AG09319 (cell line): ENCODE data around the gene AQP6.

Source experiments
- DNase-seq: peaks from one replicate; pipeline ENCODE4 v3.0.0-alpha.2; 2010; ENCODE audit warnings: low read depth; ENCODE audit errors: extremely low read depth
- CTCF ChIP-seq: IDR thresholded peaks from 2 replicates; pipeline ENCODE4 v1.5.1; 2011; ENCODE audit warnings: low read depth, mild to moderate bottlenecking, inconsistent platforms, low read length, moderate library complexity

Gene AQP6

DNA sequence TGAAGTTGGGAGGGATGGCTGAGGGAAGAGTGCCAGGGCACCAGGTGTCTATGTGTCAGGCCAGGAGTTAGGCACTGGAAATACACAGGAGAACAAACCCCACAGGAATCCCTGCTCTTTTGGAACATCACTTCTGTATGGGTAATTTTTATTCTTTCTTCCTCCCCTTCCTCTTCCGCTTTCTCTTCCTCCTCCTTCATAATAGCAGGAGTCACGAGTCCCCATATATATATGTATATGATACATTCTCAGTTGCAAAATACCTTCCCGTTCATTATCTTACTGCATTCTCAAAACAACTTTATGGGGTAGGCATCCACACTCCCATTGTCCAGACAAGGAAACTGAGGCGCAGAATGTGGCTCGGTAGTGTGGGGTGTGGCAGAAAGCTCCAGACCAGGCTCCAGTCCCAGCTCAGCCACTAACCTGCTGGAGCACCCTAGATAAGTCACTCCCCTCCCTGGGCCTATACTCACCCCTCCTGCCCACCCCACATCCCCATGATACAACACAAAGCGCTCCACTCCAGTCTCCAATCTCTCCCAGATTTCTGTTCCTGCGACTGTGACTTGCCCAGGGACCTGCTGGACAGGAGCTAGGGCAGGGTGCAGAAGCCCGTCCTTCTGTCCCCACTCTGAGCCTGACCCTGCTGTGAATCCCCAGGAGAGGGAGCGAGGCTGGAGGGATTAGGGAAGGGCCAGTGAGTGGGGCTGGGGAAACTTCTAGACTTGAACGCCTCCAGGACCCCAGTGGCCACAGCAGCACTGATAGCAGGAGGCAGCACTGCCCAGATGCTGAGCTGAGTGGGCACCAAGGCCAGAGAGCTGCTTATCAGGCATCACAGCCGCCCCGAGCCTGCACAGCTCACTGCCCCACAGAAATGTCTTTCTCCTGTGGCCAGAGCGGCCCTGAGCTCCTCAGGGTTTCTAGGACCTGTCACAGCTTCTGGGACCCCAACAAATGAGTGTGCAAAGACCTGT is 23.6 kb upstream of the AQP6 start:
- no peak for TF ChIP-seq CTCF
- no peak for DNase-seq

GRCh38 chr12:49949866-49950265 is 22.9 kb upstream of the AQP6 start:
- no peak for DNase-seq
- no peak for TF ChIP-seq CTCF

GRCh38 chr12:49950273-49951251 is 22.2 kb upstream of the AQP6 start, which contains the start of gene AQP2:
Gene AQP2, plus strand, starts transcription at chr12:49950737. Its CDS starts 94 bp downstream, at chr12:49950831.
- TF ChIP-seq CTCF: no peak
- no peak for DNase-seq

DNA sequence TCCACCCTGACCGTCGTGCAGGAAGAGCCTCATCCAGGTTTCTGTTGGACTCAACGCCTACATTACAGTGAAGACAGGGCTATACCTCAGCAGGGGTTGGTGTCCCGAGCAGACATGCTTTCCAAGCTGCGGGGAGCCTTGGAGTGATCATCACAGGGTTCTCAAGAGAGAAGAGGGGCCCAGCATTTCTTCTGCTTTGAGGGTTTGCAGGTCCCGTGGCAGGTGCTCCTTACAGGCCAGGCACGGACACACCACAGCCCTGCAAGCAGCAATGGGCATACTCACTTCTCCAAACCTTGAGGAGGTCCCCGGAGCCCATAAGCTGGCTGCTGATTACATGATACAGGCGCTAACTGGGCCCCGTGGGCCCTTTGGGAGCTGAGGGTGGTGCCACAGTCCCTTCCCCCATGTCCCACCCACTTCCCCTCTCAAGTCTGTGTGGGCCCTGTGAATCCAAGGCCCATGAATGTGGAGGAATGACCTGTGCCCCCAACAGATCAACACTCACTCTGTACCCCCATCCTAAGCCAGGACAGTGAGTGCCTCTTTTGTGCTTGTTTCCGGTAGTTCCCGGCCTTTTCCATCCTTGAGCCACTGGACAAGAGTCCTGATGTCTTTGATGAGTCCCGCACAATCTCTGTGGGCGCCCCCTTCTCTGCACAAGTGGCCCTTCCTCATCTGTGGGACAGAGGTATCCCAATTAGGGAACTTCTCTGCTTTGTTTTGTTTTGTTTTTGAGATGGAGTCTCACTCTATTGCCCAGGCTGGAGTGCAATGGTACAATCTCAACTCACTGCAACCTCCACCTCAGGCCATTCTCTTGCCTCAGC is 21.1 kb upstream of the AQP6 start:
- no peak for TF ChIP-seq CTCF
- DNase-seq: no peak

DNA sequence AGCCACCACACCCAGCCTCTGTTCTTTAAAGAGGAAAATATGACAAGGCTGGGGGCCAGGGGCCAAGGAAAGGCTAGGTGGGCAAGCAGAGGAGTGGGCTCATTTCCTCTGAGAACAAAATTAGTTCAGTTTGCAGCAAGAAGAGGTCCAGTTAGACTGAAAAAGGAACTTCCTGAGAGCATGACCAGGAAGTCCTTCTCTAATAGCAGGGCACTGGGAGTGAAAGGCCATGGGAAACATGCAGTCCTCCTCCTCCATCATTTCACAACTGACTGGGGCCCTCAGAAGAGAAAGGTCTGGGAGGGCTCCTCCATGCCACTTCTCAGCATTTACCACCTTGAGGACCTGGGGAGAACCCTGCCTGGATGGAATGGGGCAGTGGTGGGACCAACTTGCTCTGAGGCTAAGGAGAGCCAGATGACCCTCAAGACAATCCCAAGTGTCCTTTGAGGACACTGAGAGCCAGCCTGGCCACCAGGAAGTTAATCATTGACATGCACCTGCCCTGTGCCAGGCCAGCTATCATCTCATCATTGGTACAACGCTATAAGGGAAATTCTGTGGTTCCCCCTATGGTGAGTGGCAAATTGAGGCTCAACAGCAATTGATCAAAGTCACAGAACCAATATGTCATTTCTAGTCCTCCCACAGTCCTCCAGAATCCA is 20.2 kb upstream of the AQP6 start:
- no peak for DNase-seq

More for the DNA sequence above, 20.2 kb upstream of the AQP6 start:
- no peak for TF ChIP-seq CTCF
